Natural killer cell (primary cell): ENCODE measurements around the gene JAKMIP1. TPM values are rescaled to one million over a fixed set of nuclear protein-coding genes. Genes with fewer than 3 reads are reported as not detected.

Source experiments
- ATAC-seq, 3 donors: fragments of 150-1000 bp in 2 of 3; fragments of 200-7000 bp in 1 of 3; cut with Tn5 transposase; 1 replicate in 1 of 3; 2 replicates in 2 of 3; pipeline ENCODE4 v1.10.0; 2021; ENCODE audit warnings: mild to moderate bottlenecking in 2 of 3, moderate library complexity in 2 of 3
- DNase-seq, 2 donors: peaks; one replicate each; pipeline versions ENCODE4 v3.0.0 to v3.0.0-alpha.2; 2013 to 2021; ENCODE audit warnings: mixed read lengths in 1 of 2
- H3K27ac ChIP-seq: one replicate; pipeline ENCODE4 v1.5.1; 2013; ENCODE audit warnings: mild to moderate bottlenecking, low read length
- H3K27me3 ChIP-seq: one replicate; pipeline ENCODE4 v1.6.1; 2013; ENCODE audit warnings: low read length; ENCODE audit not compliant: control insufficient read depth, insufficient read depth
- H3K36me3 ChIP-seq: one replicate; pipeline ENCODE4 v1.6.1; 2013; ENCODE audit warnings: low read length; ENCODE audit not compliant: control insufficient read depth, insufficient read depth
- H3K4me1 ChIP-seq: one replicate; pipeline ENCODE4 v1.6.1; 2013; ENCODE audit warnings: low read length; ENCODE audit not compliant: control insufficient read depth, insufficient read depth
- H3K4me3 ChIP-seq: one replicate; pipeline ENCODE4 v1.5.1; 2013; ENCODE audit warnings: low read length
- H3K9me3 ChIP-seq: one replicate; pipeline ENCODE4 v1.6.1; 2013; ENCODE audit warnings: low read length; ENCODE audit not compliant: control insufficient read depth, insufficient read depth
- H3K27ac Mint-ChIP-seq, 2 donors: one replicate each; pipeline ENCODE4 v1.8.0; 2022; ENCODE audit warnings: mild to moderate bottlenecking in 2 of 2, mixed read lengths in 2 of 2, moderate library complexity in 1 of 2
- H3K27me3 Mint-ChIP-seq, 2 donors: one replicate each; pipeline ENCODE4 v1.8.0; 2022; ENCODE audit warnings: low read depth in 2 of 2, mixed read lengths in 2 of 2
- H3K36me3 Mint-ChIP-seq: one replicate; pipeline ENCODE4 v1.8.0; 2022; ENCODE audit warnings: mixed read lengths
- H3K4me1 Mint-ChIP-seq, 2 donors: one replicate each; pipeline ENCODE4 v1.8.0; 2022; ENCODE audit warnings: mixed read lengths in 2 of 2
- H3K4me3 Mint-ChIP-seq: one replicate; pipeline ENCODE4 v1.8.0; 2022; ENCODE audit warnings: mild to moderate bottlenecking, moderate library complexity, mixed read lengths
- H3K9me3 Mint-ChIP-seq, 2 donors: one replicate each; pipeline ENCODE4 v1.8.0; 2022; ENCODE audit warnings: mixed read lengths in 2 of 2
- CTCF ChIP-seq: fragments of 200-600 bp; IDR thresholded peaks from one replicate; pipeline ENCODE4 v1.8.0; 2022; ENCODE audit warnings: antibody characterized with exemption
- WGBS: methylation state at CpG from one replicate; pipeline ENCODE4 v1.1.7; 2013; ENCODE audit warnings: missing lambda C conversion rate; ENCODE audit not compliant: insufficient coverage; 5-methylcytosine and 5-hydroxymethylcytosine counted together
- intact Hi-C: fragments of 100-400 bp; cut with micrococcal nuclease; formaldehyde crosslinking; loops from one replicate; pipeline ENCODE4 v1.14.2; 2022
- total RNA-seq, 4 donors: library from RNA; stranded (reverse); fragments of 120-200 nt in 1 of 4; gene quantifications; one replicate each; pipeline versions ENCODE4 v1.2.3 to v1.2.4, GENCODE V29; 2013 to 2022

JAKMIP1 gene
- total RNA-seq, 3 donors from 2014 or later (not counting 1 experiment from before 2014, with no cell fraction given): 8.8 to 21.8 (median 16.4) TPM

GRCh38 chr4:6178757-6179156 lies 21.6 kb downstream of the JAKMIP1 start:
- H3K27ac Mint-ChIP-seq: peak overlapping the region; percentile 31 to 92
- peaks cover 0 to 5% of the 10 kb centered on the region in 2 donors for H3K9me3 Mint-ChIP-seq
- DNase-seq (no peak), ATAC-seq (no peak)
- peaks cover 0 to 3% of the 10 kb centered on the region in 2 donors for H3K27me3 Mint-ChIP-seq
- H3K4me1 ChIP-seq: peaks cover 68% of the 10 kb centered on the region
- H3K4me3 ChIP-seq: no peak overlapping the region
- TF ChIP-seq CTCF: no peak
- no peaks in the 10 kb centered on the region for H3K27me3 ChIP-seq
- intact Hi-C loops: no loop called here
- H3K4me3 Mint-ChIP-seq: no peak overlapping the region
- no peaks in the 10 kb centered on the region for H3K36me3 Mint-ChIP-seq
- no peaks in the 10 kb centered on the region for H3K36me3 ChIP-seq
- peaks cover 9% of the 10 kb centered on the region for H3K9me3 ChIP-seq
- no peak overlapping the region for H3K27ac ChIP-seq
- WGBS: 93% methylated on average over 4 of the region's 4 CpGs
- peaks cover 49 to 60% of the 10 kb centered on the region in 2 donors for H3K4me1 Mint-ChIP-seq

- WGBS: 20% methylated on average over 4 of the region's 9 CpGs
- ATAC-seq (peak; percentile 53 to 66 (median 61)), DNase-seq (peak; percentile 58 to 83)
- no peak overlapping the region for H3K4me3 ChIP-seq
- intact Hi-C loops: no loop called here
- Mint-ChIP-seq H3K27ac (peak overlapping the region; percentile 73 to 92), H3K36me3 (no peaks in the 10 kb centered on the region), H3K9me3 (peaks cover 0 to 5% of the 10 kb centered on the region in 2 donors), H3K4me1 (peaks cover 49 to 63% of the 10 kb centered on the region in 2 donors), H3K27me3 (peaks cover 0 to 3% of the 10 kb centered on the region in 2 donors), H3K4me3 (peak overlapping the region; percentile 69)
- no peak for TF ChIP-seq CTCF
- no peaks in the 10 kb centered on the region for H3K27me3 ChIP-seq
- H3K36me3 ChIP-seq: no peaks in the 10 kb centered on the region
- H3K4me1 ChIP-seq: peaks cover 63% of the 10 kb centered on the region
- H3K27ac ChIP-seq: peak overlapping the region; percentile 29
- peaks cover 9% of the 10 kb centered on the region for H3K9me3 ChIP-seq
Measured at GRCh38 chr4:6177587-6178197, 22.7 kb downstream of the JAKMIP1 start.

GRCh38 chr4:6175426-6175825 lies 24.9 kb downstream of the JAKMIP1 start:
- no peak overlapping the region for H3K4me3 ChIP-seq

More at GRCh38 chr4:6175426-6175825, 24.9 kb downstream of the JAKMIP1 start:
- Histone ChIP-seq H3K27me3 (no peaks in the 10 kb centered on the region), H3K27ac (no peak overlapping the region), H3K36me3 (no peaks in the 10 kb centered on the region), H3K4me1 (peaks cover 49% of the 10 kb centered on the region), H3K9me3 (peaks cover 12% of the 10 kb centered on the region)
- peaks cover 37 to 64% of the 10 kb centered on the region in 2 donors for H3K4me1 Mint-ChIP-seq
- H3K27me3 Mint-ChIP-seq: no peaks in the 10 kb centered on the region
- H3K4me3 Mint-ChIP-seq: no peak overlapping the region
- DNase-seq: no peak
- H3K9me3 Mint-ChIP-seq: peaks cover 7 to 9% of the 10 kb centered on the region in 2 donors
- ATAC-seq: no peak
- intact Hi-C loops: no loop called here
- H3K27ac Mint-ChIP-seq: no peak overlapping the region
- TF ChIP-seq CTCF: no peak
- WGBS: 97% methylated on average over 5 of the region's 5 CpGs
- no peaks in the 10 kb centered on the region for H3K36me3 Mint-ChIP-seq
